Esophagus muscularis mucosa (tissue), 3 donors: ENCODE results near the gene C19orf53.

Experiments used
- POLR2A ChIP-seq: fragments of 450-650 bp; IDR thresholded peaks from one replicate; pipeline ENCODE4 v1.6.1; 2017; ENCODE audit warnings: antibody characterized with exemption, moderate library complexity, mild to moderate bottlenecking, low read depth
- TF ChIP-seq, protein P1 (sequence below), 3 experiments: fragments of 200-600 bp in 2 of 3; fragments of 450-650 bp in 1 of 3; sonication (generic) in 2 of 3; IDR thresholded peaks; one replicate each; pipeline ENCODE4 v1.5.1; 2017 to 2019; ENCODE audit warnings: antibody characterized with exemption in 3 of 3, mild to moderate bottlenecking in 2 of 3, moderate library complexity in 1 of 3

DNA sequence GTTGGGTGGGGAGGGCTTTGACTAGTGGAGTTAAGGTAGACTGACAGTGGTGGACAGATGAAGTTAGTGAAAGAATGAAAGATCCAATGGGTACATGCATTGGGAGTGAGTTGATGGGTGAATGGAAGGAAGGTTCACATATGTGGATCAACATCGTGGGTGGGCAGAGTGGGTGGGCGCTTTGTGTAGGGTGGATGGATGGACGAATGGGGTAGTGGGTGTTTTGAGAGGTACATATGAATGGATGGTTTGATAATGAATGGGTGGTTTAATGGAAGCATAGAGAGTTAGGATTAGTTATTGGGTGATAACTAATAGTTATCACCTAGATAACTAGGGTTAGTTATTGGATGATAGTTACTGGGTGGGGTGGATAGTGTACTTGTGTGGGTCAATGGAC, 32.5 kb downstream of the C19orf53 start:
- TF ChIP-seq, protein P1, sequence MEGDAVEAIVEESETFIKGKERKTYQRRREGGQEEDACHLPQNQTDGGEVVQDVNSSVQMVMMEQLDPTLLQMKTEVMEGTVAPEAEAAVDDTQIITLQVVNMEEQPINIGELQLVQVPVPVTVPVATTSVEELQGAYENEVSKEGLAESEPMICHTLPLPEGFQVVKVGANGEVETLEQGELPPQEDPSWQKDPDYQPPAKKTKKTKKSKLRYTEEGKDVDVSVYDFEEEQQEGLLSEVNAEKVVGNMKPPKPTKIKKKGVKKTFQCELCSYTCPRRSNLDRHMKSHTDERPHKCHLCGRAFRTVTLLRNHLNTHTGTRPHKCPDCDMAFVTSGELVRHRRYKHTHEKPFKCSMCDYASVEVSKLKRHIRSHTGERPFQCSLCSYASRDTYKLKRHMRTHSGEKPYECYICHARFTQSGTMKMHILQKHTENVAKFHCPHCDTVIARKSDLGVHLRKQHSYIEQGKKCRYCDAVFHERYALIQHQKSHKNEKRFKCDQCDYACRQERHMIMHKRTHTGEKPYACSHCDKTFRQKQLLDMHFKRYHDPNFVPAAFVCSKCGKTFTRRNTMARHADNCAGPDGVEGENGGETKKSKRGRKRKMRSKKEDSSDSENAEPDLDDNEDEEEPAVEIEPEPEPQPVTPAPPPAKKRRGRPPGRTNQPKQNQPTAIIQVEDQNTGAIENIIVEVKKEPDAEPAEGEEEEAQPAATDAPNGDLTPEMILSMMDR (IDR thresholded peaks at IDR 0.05): no peak
- TF ChIP-seq POLR2A: no peak
